ENCODE data around the gene RIC8A.
"Not testable (repeated sequence)": the region's sequence is repeated elsewhere in the genome, so short reads cannot be mapped to it uniquely, and the experiment has no call there.

Gene RIC8A

GRCh38 chr11:210122-210802, 2.8 kb downstream of the RIC8A start:
- Mint-ChIP-seq H3K27ac (peak overlapping the region; percentile 52 to 71), H3K9me3 (no peaks in the 10 kb centered on the region), H3K27me3 (no peaks in the 10 kb centered on the region), H3K4me3 (peak overlapping the region; percentile 91 to 94), H3K4me1 (peaks cover 51% of the 10 kb centered on the region)
- DNase-seq (no peak), ATAC-seq (no peak)

GRCh38 chr11:210803-211180, 3.3 kb downstream of the RIC8A start:
- Mint-ChIP-seq H3K27ac (peak overlapping the region in 1 of 2 donors; percentile 25), H3K4me3 (peak overlapping the region; percentile 26 to 91), H3K4me1 (peaks cover 46% of the 10 kb centered on the region), H3K9me3 (no peaks in the 10 kb centered on the region), H3K27me3 (no peaks in the 10 kb centered on the region)
- ATAC-seq (no peak), DNase-seq (no peak)

- Mint-ChIP-seq H3K9me3 (no peaks in the 10 kb centered on the region), H3K27me3 (no peaks in the 10 kb centered on the region), H3K4me3 (no peak overlapping the region), H3K4me1 (peaks cover 41% of the 10 kb centered on the region), H3K27ac (peak overlapping the region in 1 of 2 donors; percentile 80)
- DNase-seq (no peak), ATAC-seq (no peak)
Measured at GRCh38 chr11:211295-211694, 3.8 kb downstream of the RIC8A start.

GRCh38 chr11:211741-212140, 4.2 kb downstream of the RIC8A start:
- peak overlapping the region; percentile 40 to 80 for H3K27ac Mint-ChIP-seq
- DNase-seq (no peak), ATAC-seq (no peak)
- no peaks in the 10 kb centered on the region for H3K9me3 Mint-ChIP-seq
- H3K4me1 Mint-ChIP-seq = peaks cover 40% of the 10 kb centered on the region
- H3K4me3 Mint-ChIP-seq = no peak overlapping the region
- no peaks in the 10 kb centered on the region for H3K27me3 Mint-ChIP-seq

GRCh38 chr11:212150-213100, 4.9 kb downstream of the RIC8A start:
- no peak for ATAC-seq
- H3K27me3 Mint-ChIP-seq = no peaks in the 10 kb centered on the region
- H3K4me3 Mint-ChIP-seq = no peak overlapping the region
- peak overlapping the region in 1 of 2 donors; percentile 40 for H3K27ac Mint-ChIP-seq
- peaks cover 45% of the 10 kb centered on the region for H3K4me1 Mint-ChIP-seq
- DNase-seq = no peak
- no peaks in the 10 kb centered on the region for H3K9me3 Mint-ChIP-seq

- Mint-ChIP-seq H3K4me3 (no peak overlapping the region), H3K27ac (peak overlapping the region in 1 of 2 donors; percentile 45)
- no peak for ATAC-seq
Measured at GRCh38 chr11:213111-213510, 5.6 kb downstream of the RIC8A start.

GRCh38 chr11:214083-214482, 6.6 kb downstream of the RIC8A start:
- Mint-ChIP-seq H3K4me1 (peaks cover 46% of the 10 kb centered on the region), H3K27me3 (no peaks in the 10 kb centered on the region), H3K4me3 (no peak overlapping the region), H3K27ac (no peak overlapping the region), H3K9me3 (no peaks in the 10 kb centered on the region)
- ATAC-seq (no peak), DNase-seq (no peak)

More at GRCh38 chr11:213111-213510, 5.6 kb downstream of the RIC8A start:
- H3K9me3 Mint-ChIP-seq = no peaks in the 10 kb centered on the region
- peaks cover 51% of the 10 kb centered on the region for H3K4me1 Mint-ChIP-seq
- DNase-seq = no peak
- H3K27me3 Mint-ChIP-seq = no peaks in the 10 kb centered on the region

GRCh38 chr11:215581-216037, 8.1 kb downstream of the RIC8A start:
- no peaks in the 10 kb centered on the region for H3K9me3 Mint-ChIP-seq
- peaks cover 31% of the 10 kb centered on the region for H3K4me1 Mint-ChIP-seq
- H3K27ac Mint-ChIP-seq = peak overlapping the region in 1 of 2 donors; percentile 38
- DNase-seq (no peak), ATAC-seq (no peak)
- H3K4me3 Mint-ChIP-seq = no peak overlapping the region
- no peaks in the 10 kb centered on the region for H3K27me3 Mint-ChIP-seq

- Mint-ChIP-seq H3K4me3 (no peak overlapping the region), H3K27ac (no peak overlapping the region), H3K27me3 (no peaks in the 10 kb centered on the region), H3K9me3 (no peaks in the 10 kb centered on the region), H3K4me1 (peaks cover 23% of the 10 kb centered on the region)
- ATAC-seq (no peak), DNase-seq (no peak)
Measured at GRCh38 chr11:216081-216974, 8.8 kb downstream of the RIC8A start.

- Mint-ChIP-seq H3K27ac (no peak overlapping the region), H3K27me3 (no peaks in the 10 kb centered on the region), H3K4me1 (peaks cover 19% of the 10 kb centered on the region), H3K4me3 (no peak overlapping the region), H3K9me3 (no peaks in the 10 kb centered on the region)
- ATAC-seq (no peak), DNase-seq (no peak)
Measured at GRCh38 chr11:217704-218103, 10.2 kb downstream of the RIC8A start.

- Mint-ChIP-seq H3K4me3 (no peak overlapping the region), H3K27ac (peak overlapping the region in 1 of 2 donors; percentile 55), H3K27me3 (no peaks in the 10 kb centered on the region), H3K4me1 (peaks cover 11% of the 10 kb centered on the region), H3K9me3 (no peaks in the 10 kb centered on the region)
- no peak for ATAC-seq
- DNase-seq = no peak
Measured at GRCh38 chr11:218815-219593, 11.5 kb downstream of the RIC8A start.

- H3K27ac Mint-ChIP-seq, DNase-seq, H3K4me3 Mint-ChIP-seq, H3K27me3 Mint-ChIP-seq, ATAC-seq, H3K9me3 Mint-ChIP-seq: not testable (repeated sequence)
- peaks cover 16% of the 10 kb centered on the region for H3K4me1 Mint-ChIP-seq
Measured at GRCh38 chr11:220641-221215, 13.2 kb downstream of the RIC8A start.

GRCh38 chr11:221539-221938, 14.0 kb downstream of the RIC8A start:
- Mint-ChIP-seq H3K27me3 (no peaks in the 10 kb centered on the region), H3K27ac (no peak overlapping the region), H3K9me3 (no peaks in the 10 kb centered on the region), H3K4me3 (no peak overlapping the region), H3K4me1 (peaks cover 22% of the 10 kb centered on the region)
- DNase-seq = no peak
- ATAC-seq = no peak

- Mint-ChIP-seq H3K4me3 (no peak overlapping the region), H3K9me3 (no peaks in the 10 kb centered on the region), H3K27me3 (no peaks in the 10 kb centered on the region), H3K27ac (no peak overlapping the region), H3K4me1 (peaks cover 19% of the 10 kb centered on the region)
- no peak for ATAC-seq
- DNase-seq = no peak
Measured at GRCh38 chr11:221998-222789, 14.7 kb downstream of the RIC8A start.

Measured in stimulated activated naive CD8-positive, alpha-beta T cell treated with anti-CD3 and anti-CD28 coated beads, Interleukin-15, amount 100 ng/mL, for 72 hours (primary cell).